Measurements from ENCODE around the gene INTS6. TPM values are rescaled to one million over a fixed set of nuclear protein-coding genes. Genes with fewer than 3 reads are reported as not detected.

Gene INTS6
- total RNA-seq, 8 experiments from 2014 or later, result 25.1 to 76.7 (median 34.2) TPM

DNA sequence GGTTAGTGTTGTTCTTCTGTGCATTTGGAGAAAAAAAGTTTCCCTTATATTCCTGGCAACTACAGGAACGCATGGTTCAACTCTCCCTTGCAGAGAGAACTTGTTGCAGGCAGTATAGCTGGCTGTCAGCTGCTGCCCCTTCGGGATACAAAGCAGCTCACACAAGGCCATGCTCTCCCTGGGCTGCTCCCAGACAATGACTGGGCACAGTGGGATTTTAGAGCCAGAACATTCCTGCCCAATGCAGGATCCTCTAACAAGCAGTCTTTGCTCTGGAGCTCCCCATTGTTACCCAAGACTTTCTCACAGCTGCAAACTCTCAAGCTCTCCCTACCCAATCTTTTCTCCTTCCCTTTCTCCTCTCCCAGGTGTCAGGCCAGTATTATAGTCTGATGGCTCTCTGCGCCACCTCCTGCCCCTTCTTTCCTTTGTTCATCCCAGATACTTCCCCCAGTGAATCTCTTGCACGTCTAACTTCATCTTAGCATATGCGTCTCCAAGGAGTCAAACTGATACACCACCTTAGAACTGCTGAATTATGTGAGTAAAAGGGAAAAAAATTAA is 140.8 kb downstream of the INTS6 start:
- WGBS, 10 experiments, result 20 to 100% (median 79%) methylated on average over 1 to 4 of the region's 5 CpGs; no CpG with 5 or more reads in 1 of the 10 experiments
- peak in 2 of 8 experiments; percentile 54 to 75 for ATAC-seq (replicated peaks in 6 of 8)
- in situ Hi-C loops (cut with MboI; ENCODE audit: low pct_unique_long_range_greater_than_20kb in 2 of 9, low sequenced_read_pairs in 9 of 9, unreplicated experiment in 9 of 9), result no loop called here

More for the DNA sequence above, 140.8 kb downstream of the INTS6 start:
- H3K4me1 ChIP-seq (replicated peaks in 1 of 2), result peaks cover 2 to 14% of the 10 kb centered on the region in 2 donors
- no peak overlapping the region for H3K4me3 ChIP-seq
- no peak overlapping the region for H3K27ac ChIP-seq

Other genes starting within 250 kb of the INTS6 start
- gene FAM124A, start 230.6 kb downstream of the INTS6 start, total RNA-seq, result 10 to 100 TPM in 2 of 8 experiments, 1 to 10 TPM in 6; 3.3 to 14.4 (median 4.9) TPM
- gene SERPINE3, start 113.3 kb downstream of the INTS6 start, total RNA-seq, result under 1 TPM in 5 of 8 experiments, not detected in 3; 0.14 to 0.46 (median 0.21) TPM
- 10 to 100 TPM in 6 of 8 experiments, 1 to 10 TPM in 2; 7.0 to 20.5 (median 11.7) TPM for gene WDFY2, start 131.4 kb upstream of the INTS6 start, total RNA-seq

Data from motor neuron (in vitro differentiated cells).